GM04504 (cell line): ENCODE results near the gene ETV6.
A peak's percentile ranks its signal among the peaks of the same experiment; 100 is the strongest.

Source experiments
- DNase-seq: peaks from one replicate; pipeline ENCODE4 v3.0.0-alpha.2; 2012; ENCODE audit warnings: low read depth

The ETV6 gene

DNA sequence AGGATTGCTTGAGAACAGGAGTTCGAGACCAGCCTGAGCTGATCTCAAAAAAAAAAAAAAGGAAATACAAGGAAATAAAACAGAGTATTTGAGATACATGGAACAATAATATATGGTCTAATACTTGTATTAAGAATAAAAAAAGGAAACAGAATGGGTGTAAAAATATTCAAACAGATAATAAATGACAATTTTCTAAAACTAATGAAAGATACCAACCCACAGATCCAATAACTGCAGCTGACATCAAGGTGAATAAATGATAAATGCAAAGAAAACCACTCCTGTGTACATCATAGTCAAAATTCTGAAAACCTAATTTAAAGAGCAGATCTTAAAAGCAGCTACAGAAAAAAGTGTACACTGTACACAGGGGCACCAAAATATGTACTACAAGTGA is 4.1 kb upstream of the ETV6 start:
- DNase-seq, result no peak

GRCh38 chr12:11648514-11649412 is 711 bp upstream of the ETV6 start:
- peak; percentile 65 for DNase-seq

DNA sequence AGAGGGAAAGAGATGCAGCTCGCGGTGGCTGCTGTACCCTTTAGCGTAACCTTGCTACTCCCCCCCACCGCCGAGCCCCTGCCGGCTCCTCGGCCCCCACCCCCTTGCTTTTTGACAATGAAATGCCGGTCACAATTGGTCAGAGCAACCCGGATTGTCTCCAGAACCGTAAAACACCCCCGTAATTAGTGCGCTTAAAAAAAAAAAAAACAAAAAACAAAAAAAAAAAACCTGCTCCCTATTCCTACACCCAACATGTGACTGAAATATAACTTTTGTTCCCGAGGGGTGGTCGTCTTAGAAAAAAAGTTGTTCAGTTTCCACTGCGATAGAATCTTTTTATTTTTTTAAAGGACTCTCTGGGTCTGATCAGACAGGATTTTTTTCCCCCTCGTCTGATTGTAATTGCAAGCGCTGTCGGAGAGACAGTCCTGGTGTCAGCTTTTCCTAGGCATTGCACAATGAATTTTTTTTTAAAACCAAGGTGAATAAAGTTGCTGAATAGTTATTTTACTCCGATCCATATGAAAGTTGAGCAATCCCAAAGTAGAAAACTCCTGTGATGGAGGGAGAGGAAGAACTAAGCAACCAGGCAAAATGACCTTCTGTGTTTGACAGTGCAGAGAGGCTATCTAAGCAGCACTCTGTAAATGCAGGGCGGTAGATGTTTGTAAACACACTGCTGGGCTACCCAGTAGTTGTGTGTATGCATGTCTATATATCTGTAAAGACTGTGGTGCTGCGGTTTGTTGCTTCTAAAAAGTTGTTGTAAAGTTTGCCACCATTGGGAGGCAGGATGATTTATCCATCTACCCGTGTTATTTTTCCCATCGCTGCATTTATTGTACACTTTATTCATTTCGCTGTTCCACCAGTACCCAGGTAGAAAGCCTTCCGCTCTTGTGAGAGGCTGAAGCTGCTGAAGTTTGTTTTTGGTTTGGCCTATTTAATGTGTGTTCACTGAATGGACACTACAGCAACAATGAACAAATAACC is 1.1 kb downstream of the ETV6 start:
- DNase-seq, result no peak

DNA sequence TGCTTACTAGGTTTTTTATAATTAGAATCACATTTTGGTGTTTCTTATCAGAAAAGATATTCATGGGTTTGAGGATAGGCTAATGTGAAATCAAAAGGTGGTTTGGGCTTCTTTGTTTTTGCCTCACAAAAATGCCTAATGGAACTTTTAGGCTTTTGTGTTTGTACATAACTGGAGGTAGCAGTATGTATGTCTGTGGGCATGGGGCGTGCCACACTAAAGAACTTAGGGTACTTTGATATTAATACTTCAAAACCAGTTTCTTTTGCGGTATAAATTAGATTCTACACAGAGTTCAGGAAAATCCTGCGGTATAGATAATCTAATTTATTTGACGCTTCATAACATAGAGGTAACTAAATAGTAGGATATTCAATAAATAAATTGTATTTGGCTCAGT is 1.9 kb downstream of the ETV6 start:
- DNase-seq, result no peak

- no peak for DNase-seq
Observed at GRCh38 chr12:11651785-11652184, 2.3 kb downstream of the ETV6 start.

DNA sequence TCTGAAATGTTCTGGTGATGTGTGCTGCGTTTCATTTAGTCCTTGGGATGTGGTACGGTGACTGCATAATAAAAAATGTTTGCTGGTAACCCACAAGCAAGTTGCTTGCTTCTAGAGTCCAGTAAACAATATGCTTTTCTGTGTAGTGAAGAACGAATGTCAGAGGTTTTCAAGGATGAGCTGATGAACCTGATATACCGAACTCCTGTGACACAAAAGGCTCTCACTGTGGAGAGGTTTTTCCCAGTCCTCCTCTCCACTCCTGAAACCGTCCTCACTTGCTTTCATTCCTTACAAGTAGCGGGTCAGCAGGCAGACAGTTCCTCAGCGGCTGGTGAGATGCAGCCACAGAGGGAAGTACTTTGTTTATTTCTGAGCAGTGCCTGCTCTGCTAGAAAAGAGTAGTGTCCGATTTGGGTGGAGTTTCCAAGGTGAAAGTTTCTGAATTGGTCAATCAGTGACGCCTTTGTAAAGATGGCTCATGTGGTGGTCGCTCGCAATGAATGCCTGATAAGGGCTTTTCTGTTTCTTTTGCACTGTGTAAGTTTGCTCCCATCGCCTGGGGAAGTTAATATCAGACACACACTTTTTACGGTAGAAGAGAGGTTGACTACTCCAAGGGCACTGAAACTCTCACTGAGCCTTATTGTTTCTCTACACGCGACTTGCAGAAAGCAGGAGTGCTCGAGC is 3.0 kb downstream of the ETV6 start:
- no peak for DNase-seq

DNA sequence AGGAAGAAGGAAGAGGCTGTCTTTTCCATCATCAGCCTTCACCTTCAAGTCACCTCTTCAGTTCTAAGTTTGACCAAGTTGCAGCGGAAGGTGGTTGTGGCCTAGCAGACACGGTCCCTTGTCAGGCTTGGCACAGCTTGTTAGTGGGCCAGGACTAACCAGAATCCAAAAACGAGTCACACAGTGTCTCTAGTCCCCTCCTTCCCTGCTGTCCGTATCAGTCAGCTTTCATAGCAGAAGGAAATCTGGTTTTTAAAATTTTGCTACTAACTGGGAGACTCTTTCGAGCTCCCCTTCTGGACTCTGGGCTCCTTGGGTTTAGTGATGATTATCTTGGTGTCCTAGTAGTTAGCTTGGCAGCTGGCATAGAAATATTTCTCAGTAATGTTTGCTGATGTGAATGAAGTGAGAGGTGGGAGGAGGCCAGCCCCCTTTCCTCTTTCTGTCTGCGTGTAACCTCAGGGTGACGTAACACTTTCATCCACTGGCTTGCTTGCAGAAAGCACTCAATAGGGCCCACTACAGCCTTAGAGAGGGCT is 3.8 kb downstream of the ETV6 start:
- DNase-seq, result no peak

DNA sequence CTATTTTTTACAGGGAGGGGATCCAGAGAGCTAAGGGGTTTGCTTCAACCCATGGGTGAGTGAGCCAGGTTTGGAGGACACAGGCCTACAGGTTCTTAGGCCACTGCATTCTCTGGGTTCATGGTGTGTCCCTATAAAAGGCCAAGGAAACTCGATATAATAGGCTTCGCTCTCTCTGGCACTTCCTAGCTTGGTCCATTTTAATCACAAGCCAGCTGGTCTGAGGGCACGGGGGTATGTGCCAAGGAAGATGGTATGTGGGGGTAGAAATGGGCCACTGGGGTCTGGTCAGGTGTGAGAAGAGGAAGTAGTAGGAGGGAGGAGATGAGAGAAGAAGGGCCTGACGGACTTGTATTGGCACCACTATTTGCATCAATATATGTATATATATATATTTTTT is 4.9 kb downstream of the ETV6 start:
- no peak for DNase-seq

DNA sequence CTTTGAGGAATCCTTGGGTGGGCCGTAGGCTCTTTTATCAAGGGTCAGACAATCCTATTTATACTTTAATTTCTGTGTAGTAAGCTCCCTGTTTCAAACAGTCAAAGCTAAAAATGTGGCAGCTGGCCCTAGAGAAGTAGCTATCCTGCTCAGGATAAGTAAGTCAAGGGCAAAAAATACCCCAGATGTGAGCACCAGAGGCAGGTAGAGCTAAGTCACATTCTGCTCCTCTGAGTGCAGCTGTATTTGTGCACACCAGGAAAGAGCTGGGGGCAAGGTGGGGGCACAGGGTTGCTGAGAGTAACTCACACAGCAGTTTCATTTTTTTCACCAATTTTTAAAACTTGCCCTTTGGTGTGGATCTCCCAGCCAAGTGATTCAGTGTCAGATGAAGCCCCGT is 5.3 kb downstream of the ETV6 start:
- DNase-seq, result no peak

GRCh38 chr12:11655842-11656241 is 6.4 kb downstream of the ETV6 start:
- DNase-seq, result no peak

DNA sequence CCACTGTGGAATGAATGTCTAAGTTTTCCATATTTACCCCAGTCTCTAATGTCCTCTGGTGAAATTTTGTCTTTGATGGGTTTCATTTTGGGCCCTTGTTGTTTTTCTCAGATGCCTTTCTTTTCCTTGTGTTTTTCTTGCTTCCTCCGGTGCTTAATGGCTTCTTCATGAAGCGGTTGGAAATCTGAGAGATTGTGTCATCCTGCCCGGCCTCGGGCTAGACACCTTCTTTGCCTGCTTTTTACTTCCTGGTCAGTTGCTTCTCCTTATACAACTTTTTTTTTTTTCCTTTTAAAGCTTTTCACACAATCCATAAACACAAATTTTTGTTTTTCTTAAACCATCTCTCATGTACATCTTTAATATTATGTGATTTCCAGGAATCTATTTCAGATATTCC is 7.1 kb downstream of the ETV6 start:
- no peak for DNase-seq

DNA sequence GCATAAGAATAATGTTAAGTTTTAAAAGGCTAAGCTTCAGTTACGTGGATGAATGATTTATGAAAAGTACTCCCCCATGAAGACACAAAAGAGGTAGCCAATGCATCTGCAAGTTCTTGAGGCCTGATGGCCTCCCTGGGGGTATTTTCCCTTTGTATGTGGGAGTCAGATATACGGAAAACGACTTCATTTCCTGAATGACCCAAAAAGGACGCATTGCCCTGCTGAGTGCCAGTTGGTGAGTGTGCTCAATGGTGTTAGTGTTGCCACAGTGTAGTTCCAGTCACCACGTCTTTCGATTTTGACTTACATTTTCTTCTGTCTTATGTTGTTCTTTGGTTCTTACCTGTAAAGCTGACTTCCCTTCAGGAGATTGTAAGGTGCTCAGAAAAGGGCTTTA is 8.0 kb downstream of the ETV6 start:
- no peak for DNase-seq

DNA sequence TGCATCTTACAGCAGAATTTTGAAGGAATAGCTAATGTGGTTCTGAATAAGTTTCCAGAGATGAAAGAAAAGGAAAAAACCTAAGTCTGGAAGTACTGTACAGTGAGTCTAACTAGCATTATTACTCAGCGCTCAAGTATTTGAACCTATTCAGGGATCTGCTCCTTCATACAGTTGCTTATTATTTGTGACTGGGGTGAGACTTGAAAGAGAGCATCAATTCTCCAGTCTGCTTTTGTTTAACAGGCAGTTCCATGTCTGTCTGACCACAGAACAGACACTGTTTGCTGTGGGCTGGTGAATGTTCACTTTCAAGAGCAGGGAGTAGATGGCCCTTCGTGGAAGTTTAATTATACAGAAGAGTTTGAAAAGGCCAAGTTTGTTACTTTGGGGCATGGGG is 9.3 kb downstream of the ETV6 start:
- DNase-seq, result peak; percentile 58

GRCh38 chr12:11660624-11661023 is 11.2 kb downstream of the ETV6 start:
- DNase-seq, result no peak

- DNase-seq, result no peak
Observed at GRCh38 chr12:11661491-11662089, 12.1 kb downstream of the ETV6 start.

GRCh38 chr12:11662369-11662768 is 12.9 kb downstream of the ETV6 start:
- no peak for DNase-seq

- no peak for DNase-seq
Observed at GRCh38 chr12:11663130-11663529, 13.7 kb downstream of the ETV6 start.

DNA sequence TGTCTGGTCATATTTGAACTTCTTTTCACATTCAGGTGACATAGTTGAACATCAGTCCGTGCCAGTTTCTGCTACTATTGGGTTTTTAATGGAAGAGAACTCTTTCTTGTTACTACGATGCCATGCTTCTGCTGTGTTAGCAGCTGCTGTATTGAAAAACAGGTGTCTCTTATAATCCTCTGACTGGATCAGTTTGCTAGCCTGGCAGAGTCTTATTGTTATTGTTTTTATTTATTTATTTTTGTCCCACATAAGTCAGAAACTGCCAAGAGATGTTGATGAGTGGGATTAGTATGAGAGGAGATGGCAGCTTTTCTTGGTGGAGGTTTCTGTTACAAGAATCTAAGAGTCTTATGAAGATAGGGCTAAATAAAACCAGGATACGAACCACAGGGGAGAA is 14.6 kb downstream of the ETV6 start:
- DNase-seq, result no peak

DNA sequence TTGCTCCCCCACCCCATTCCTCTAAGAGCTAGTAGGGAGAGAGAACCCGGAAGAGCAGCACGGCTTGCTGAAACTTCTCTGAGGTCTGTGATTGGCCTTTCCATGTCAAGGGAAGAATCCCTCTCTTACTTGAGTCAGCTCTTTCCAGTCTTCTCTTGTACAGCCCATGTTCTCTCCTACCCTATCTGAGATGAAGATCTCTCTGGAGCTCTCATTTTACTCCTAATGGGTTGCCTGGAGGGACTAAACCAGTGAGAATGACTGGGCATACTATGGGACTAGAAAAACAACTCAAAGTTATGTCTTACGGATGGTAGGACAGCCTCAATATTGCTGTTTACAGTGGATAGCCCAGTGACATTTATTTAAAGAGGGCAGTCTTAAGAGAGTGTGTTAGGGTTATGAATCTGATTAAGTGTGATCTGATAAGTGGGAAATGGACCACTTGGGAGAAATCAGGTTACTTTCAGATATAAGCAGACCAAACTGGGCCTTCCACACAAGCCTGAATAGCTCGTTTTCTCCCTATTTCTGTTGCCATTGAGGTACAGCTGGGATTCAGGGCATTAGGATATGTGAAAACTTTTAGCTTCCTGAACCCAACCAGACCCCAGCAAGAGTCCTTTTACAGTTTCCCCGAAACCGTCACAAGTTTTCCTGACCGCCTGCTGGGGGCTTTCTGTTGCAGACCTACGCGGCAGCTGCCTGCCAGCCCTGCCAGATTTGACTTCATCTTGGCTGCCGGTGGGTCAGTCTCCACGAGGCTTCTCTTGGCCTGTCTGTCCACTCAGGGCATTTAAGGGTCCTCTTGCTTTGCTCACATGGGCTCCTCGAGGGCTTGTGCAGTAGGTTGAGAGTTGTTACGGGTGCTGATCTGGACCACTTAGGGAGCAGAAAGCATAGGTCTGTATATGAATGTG is 16.9 kb downstream of the ETV6 start:
- DNase-seq, result no peak

DNA sequence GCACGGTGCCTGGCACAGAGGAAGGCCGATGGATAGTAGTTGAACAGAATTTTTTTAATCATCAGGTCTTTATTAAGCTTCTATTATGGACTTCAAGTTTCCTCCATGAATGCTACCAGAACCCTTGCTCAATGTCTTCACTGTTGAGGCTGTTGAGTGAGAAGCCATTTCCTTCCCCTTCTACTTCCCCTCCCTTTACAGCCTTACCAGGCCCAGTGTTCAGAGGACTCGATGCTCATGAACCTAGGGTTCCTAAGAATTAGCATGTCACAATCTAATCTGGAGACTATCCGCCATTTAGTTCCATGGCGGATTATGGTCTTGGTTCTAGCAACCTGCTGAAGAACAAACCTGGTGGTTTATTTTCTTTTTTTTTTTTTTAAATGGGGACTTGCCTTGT is 17.7 kb downstream of the ETV6 start:
- DNase-seq, result no peak

GRCh38 chr12:11668611-11669010 is 19.1 kb downstream of the ETV6 start:
- no peak for DNase-seq
